Measurements from ENCODE around the gene OR56A4. TPM values are rescaled to one million over a fixed set of nuclear protein-coding genes. Genes with fewer than 3 reads are reported as not detected.

Gene OR56A4
- polyA plus RNA-seq, 3 donors, result not detected

DNA sequence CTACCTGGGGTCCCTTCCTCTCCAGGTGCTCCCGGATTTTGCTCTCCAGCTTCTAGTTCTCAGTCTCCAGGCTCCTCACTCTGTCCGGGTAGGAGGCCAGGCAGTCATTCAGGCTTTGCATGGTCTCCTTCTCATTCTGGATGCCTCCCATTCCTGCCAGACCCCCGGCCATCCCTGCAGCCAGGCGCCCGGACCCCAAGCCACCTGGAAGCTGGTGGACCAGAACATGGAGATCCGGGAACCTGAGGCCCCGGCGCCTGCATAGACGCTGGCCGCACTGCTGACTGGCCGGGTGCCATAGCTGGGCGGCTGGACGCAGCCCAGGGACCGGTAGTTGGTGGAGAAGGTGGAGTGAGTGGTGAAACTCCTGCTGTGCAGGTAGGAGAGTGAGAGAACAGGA lies 12.0 kb downstream of the OR56A4 start:
- H3K27ac ChIP-seq (ENCODE audit: low read depth in 1 of 2, low read length in 2 of 2), result no peak overlapping the region
- H3K9ac ChIP-seq (ENCODE audit: insufficient read depth, low read length, poor library complexity, severe bottlenecking), result no peak overlapping the region
- H3K4me3 ChIP-seq (replicated peaks in 1 of 3; ENCODE audit: low read depth in 2 of 3, low read length in 3 of 3), result no peak overlapping the region
- no peaks in the 10 kb centered on the region for H3K79me2 ChIP-seq (ENCODE audit: insufficient read depth, low read length)
- WGBS (ENCODE audit: insufficient coverage), result 95% methylated on average over 13 of the region's 14 CpGs
- no peak for DNase-seq
- H3K4me2 ChIP-seq (replicated peaks; ENCODE audit: extremely low read depth, low read length, poor library complexity, severe bottlenecking), result no peak overlapping the region
- no peaks in the 10 kb centered on the region for H3K36me3 ChIP-seq (replicated peaks in 1 of 2; ENCODE audit: control insufficient read depth in 1 of 2, insufficient read depth in 2 of 2, low read length in 2 of 2)
- Mint-ChIP-seq H3K4me1 (no peaks in the 10 kb centered on the region), H3K4me3 (no peak overlapping the region), H3K36me3 (no peaks in the 10 kb centered on the region), H3K9me3 (peaks cover 0 to 4% (median 0%) of the 10 kb centered on the region in 7 donors), H3K27ac (no peak overlapping the region), H3K27me3 (ENCODE audit: low read depth in 3 of 3) (peaks cover 7 to 14% (median 11%) of the 10 kb centered on the region in 3 donors)
- intact Hi-C loops (cut with micrococcal nuclease), result no loop called here
- peaks cover 9 to 13% of the 10 kb centered on the region in 2 donors for H3K27me3 ChIP-seq (ENCODE audit: control insufficient read depth in 2 of 2, insufficient read depth in 2 of 2, low read length in 2 of 2)
- H4K20me1 ChIP-seq (ENCODE audit: insufficient read depth, low read length), result no peaks in the 10 kb centered on the region
- H3K9me3 ChIP-seq (replicated peaks in 1 of 2; ENCODE audit: control insufficient read depth in 1 of 2, insufficient read depth in 1 of 2, low read length in 2 of 2), result no peaks in the 10 kb centered on the region
- H2AFZ ChIP-seq (ENCODE audit: insufficient read depth, low read depth, low read length, poor library complexity, severe bottlenecking), result no peak overlapping the region
- no peaks in the 10 kb centered on the region for H3K4me1 ChIP-seq (ENCODE audit: control insufficient read depth in 1 of 2, insufficient read depth in 2 of 2, low read length in 2 of 2)
- TF ChIP-seq, protein P1, sequence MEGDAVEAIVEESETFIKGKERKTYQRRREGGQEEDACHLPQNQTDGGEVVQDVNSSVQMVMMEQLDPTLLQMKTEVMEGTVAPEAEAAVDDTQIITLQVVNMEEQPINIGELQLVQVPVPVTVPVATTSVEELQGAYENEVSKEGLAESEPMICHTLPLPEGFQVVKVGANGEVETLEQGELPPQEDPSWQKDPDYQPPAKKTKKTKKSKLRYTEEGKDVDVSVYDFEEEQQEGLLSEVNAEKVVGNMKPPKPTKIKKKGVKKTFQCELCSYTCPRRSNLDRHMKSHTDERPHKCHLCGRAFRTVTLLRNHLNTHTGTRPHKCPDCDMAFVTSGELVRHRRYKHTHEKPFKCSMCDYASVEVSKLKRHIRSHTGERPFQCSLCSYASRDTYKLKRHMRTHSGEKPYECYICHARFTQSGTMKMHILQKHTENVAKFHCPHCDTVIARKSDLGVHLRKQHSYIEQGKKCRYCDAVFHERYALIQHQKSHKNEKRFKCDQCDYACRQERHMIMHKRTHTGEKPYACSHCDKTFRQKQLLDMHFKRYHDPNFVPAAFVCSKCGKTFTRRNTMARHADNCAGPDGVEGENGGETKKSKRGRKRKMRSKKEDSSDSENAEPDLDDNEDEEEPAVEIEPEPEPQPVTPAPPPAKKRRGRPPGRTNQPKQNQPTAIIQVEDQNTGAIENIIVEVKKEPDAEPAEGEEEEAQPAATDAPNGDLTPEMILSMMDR (IDR thresholded peaks at IDR 0.05), result no peak

GRCh38 chr11:5992604-5993251 lies 14.0 kb downstream of the OR56A4 start:
- H3K4me2 ChIP-seq (replicated peaks; ENCODE audit: extremely low read depth, low read length, poor library complexity, severe bottlenecking), result no peak overlapping the region
- H3K36me3 ChIP-seq (replicated peaks in 1 of 2; ENCODE audit: control insufficient read depth in 1 of 2, insufficient read depth in 2 of 2, low read length in 2 of 2), result no peaks in the 10 kb centered on the region
- WGBS (ENCODE audit: insufficient coverage), result 82% methylated on average over 1 of the region's 3 CpGs
- H3K4me3 Mint-ChIP-seq, result no peak overlapping the region
- TF ChIP-seq, protein P1 (IDR thresholded peaks at IDR 0.05), result peak; percentile 83
- no peaks in the 10 kb centered on the region for H4K20me1 ChIP-seq (ENCODE audit: insufficient read depth, low read length)
- no peak overlapping the region for H2AFZ ChIP-seq (ENCODE audit: insufficient read depth, low read depth, low read length, poor library complexity, severe bottlenecking)
- no peaks in the 10 kb centered on the region for H3K4me1 Mint-ChIP-seq
- no peaks in the 10 kb centered on the region for H3K9me3 Mint-ChIP-seq
- H3K9me3 ChIP-seq (replicated peaks in 1 of 2; ENCODE audit: control insufficient read depth in 1 of 2, insufficient read depth in 1 of 2, low read length in 2 of 2), result no peaks in the 10 kb centered on the region
- H3K27me3 ChIP-seq (ENCODE audit: control insufficient read depth in 2 of 2, insufficient read depth in 2 of 2, low read length in 2 of 2), result peaks cover 12 to 21% of the 10 kb centered on the region in 2 donors
- no peak overlapping the region for H3K9ac ChIP-seq (ENCODE audit: insufficient read depth, low read length, poor library complexity, severe bottlenecking)
- no peak overlapping the region for H3K4me3 ChIP-seq (replicated peaks in 1 of 3; ENCODE audit: low read depth in 2 of 3, low read length in 3 of 3)
- no peaks in the 10 kb centered on the region for H3K36me3 Mint-ChIP-seq
- H3K27ac Mint-ChIP-seq, result no peak overlapping the region
- H3K79me2 ChIP-seq (ENCODE audit: insufficient read depth, low read length), result no peaks in the 10 kb centered on the region
- no peak overlapping the region for H3K27ac ChIP-seq (ENCODE audit: low read depth in 1 of 2, low read length in 2 of 2)
- peaks cover 9 to 17% (median 9%) of the 10 kb centered on the region in 3 donors for H3K27me3 Mint-ChIP-seq (ENCODE audit: low read depth in 3 of 3)
- intact Hi-C loops (cut with micrococcal nuclease), result no loop called here
- H3K4me1 ChIP-seq (ENCODE audit: control insufficient read depth in 1 of 2, insufficient read depth in 2 of 2, low read length in 2 of 2), result no peaks in the 10 kb centered on the region
- DNase-seq, result peak in 2 of 3 donors; percentile 16 to 18

Measured in CD14-positive monocyte (primary cell).